SK-N-SH (cell line): ENCODE measurements around the gene ACOXL. TPM values are rescaled to one million over a fixed set of nuclear protein-coding genes. Genes with fewer than 3 reads are reported as not detected.
A peak's percentile ranks its signal among the peaks of the same experiment; 100 is the strongest.

Experiments used
- CTCF ChIA-PET: fragments of 300-600, 350-600 bp; formaldehyde crosslinking; extraction: SDS; loops from one replicate; lab custom pipeline; 2021; lab: Yijun Ruan, JAX
- POLR2A ChIA-PET: fragments of 350-600 bp; sonication (Branson Sonifier 250); formaldehyde crosslinking; extraction: SDS; loops from one replicate; lab custom pipeline; 2020; ENCODE audit warnings: antibody characterized with exemption, inconsistent platforms; lab: Yijun Ruan, JAX
- DNase-seq: peaks from one replicate; pipeline ENCODE4 v3.0.0; 2012
- H2AFZ ChIP-seq: fragments of 200-600 bp; sonication (generic); 2 replicates; pipeline ENCODE4 v1.8.1; 2016; ENCODE audit warnings: antibody characterized with exemption, mild to moderate bottlenecking, low read depth
- H3F3A ChIP-seq: fragments of 200-600 bp; sonication (generic); replicated peaks from 2 replicates; pipeline ENCODE3; 2016; ENCODE audit warnings: antibody characterized with exemption, mild to moderate bottlenecking; ENCODE audit not compliant: insufficient read depth
- H3K27ac ChIP-seq, 2 experiments: fragments of 200-500 bp in 1 of 2; fragments of 200-600 bp in 1 of 2; sonication (Bioruptor generic) in 1 of 2; sonication (generic), shearing (Covaris generic) in 1 of 2; 2 replicates each; pipeline versions ENCODE4 v1.5.1 to v1.6.1; 2014 to 2016; ENCODE audit warnings: low read depth in 2 of 2, inconsistent platforms in 1 of 2, low read length in 1 of 2, mild to moderate bottlenecking in 1 of 2, mixed read lengths in 1 of 2
- H3K27me3 ChIP-seq: fragments of 200-600 bp; sonication (generic), shearing (Covaris generic); 2 replicates; pipeline ENCODE4 v1.6.1; 2016; ENCODE audit warnings: mixed run types; ENCODE audit not compliant: insufficient read depth
- H3K36me3 ChIP-seq, 2 experiments: fragments of 200-500 bp in 1 of 2; fragments of 200-600 bp in 1 of 2; sonication (Bioruptor generic) in 1 of 2; sonication (generic) in 1 of 2; replicated peaks in 1 of 2; 2 replicates each; pipeline versions ENCODE3 to v1.5.1; 2014 to 2016; ENCODE audit warnings: low read length in 1 of 2, mild to moderate bottlenecking in 1 of 2; ENCODE audit not compliant: insufficient read depth in 2 of 2, control insufficient read depth in 1 of 2
- H3K4me1 ChIP-seq, 2 experiments: fragments of 200-500 bp in 1 of 2; fragments of 200-600 bp in 1 of 2; sonication (Bioruptor generic) in 1 of 2; sonication (generic), shearing (Covaris generic) in 1 of 2; 2 replicates each; pipeline versions ENCODE4 v1.5.1 to v1.6.1; 2014 to 2016; ENCODE audit warnings: low read depth in 1 of 2, low read length in 1 of 2, mixed run types in 1 of 2; ENCODE audit not compliant: insufficient read depth in 2 of 2, control insufficient read depth in 1 of 2
- H3K4me2 ChIP-seq: fragments of 200-600 bp; sonication (generic), shearing (Covaris generic); 2 replicates; pipeline ENCODE4 v1.6.1; 2017; ENCODE audit warnings: mixed run types
- H3K4me3 ChIP-seq, 2 experiments: fragments of 200-500 bp in 1 of 2; fragments of 200-600 bp in 1 of 2; sonication (Bioruptor generic) in 1 of 2; sonication (generic), shearing (Covaris generic) in 1 of 2; 2 replicates each; pipeline versions ENCODE4 v1.5.1 to v1.8.1; 2014 to 2016; ENCODE audit warnings: low read depth in 2 of 2, inconsistent platforms in 1 of 2, low read length in 1 of 2, mild to moderate bottlenecking in 1 of 2, mixed read lengths in 1 of 2, moderate library complexity in 1 of 2
- H3K79me2 ChIP-seq: fragments of 200-600 bp; sonication (generic); 2 replicates; pipeline ENCODE4 v1.8.1; 2017; ENCODE audit warnings: mild to moderate bottlenecking; ENCODE audit not compliant: insufficient read depth
- H3K9ac ChIP-seq: fragments of 200-600 bp; sonication (generic); 2 replicates; pipeline ENCODE4 v1.6.1; 2017; ENCODE audit warnings: mixed run types
- H3K9me2 ChIP-seq: fragments of 200-600 bp; sonication (generic); 2 replicates; pipeline ENCODE4 v1.6.1; 2017; ENCODE audit warnings: mixed run types
- H3K9me3 ChIP-seq: fragments of 200-600 bp; sonication (generic); 2 replicates; pipeline ENCODE4 v1.6.1; 2017; ENCODE audit warnings: mixed run types, mild to moderate bottlenecking, moderate library complexity
- H4K20me1 ChIP-seq: fragments of 200-600 bp; sonication (generic); 2 replicates; pipeline ENCODE4 v1.6.1; 2017; ENCODE audit warnings: mild to moderate bottlenecking, mixed run types; ENCODE audit not compliant: insufficient read depth
- CHD2 ChIP-seq: fragments of 150-350 bp; IDR thresholded peaks from 2 replicates; pipeline ENCODE4 v1.6.1; 2018; ENCODE audit warnings: low read length; ENCODE audit not compliant: partially characterized antibody
- ELF1 ChIP-seq: IDR thresholded peaks from 2 replicates; pipeline ENCODE4 v1.4.0; 2012
- EP300 ChIP-seq, 2 experiments: IDR thresholded peaks; 2 replicates each; pipeline versions ENCODE4 v1.4.0 to v1.6.1; 2012; ENCODE audit warnings: borderline replicate concordance in 1 of 2, low read depth in 1 of 2, low read length in 1 of 2
- EZH2phosphoT487 ChIP-seq: fragments of 200-600 bp; sonication (generic); IDR thresholded peaks from 2 replicates; pipeline ENCODE4 v1.6.1; 2017; ENCODE audit warnings: low read depth, mixed run types, mild to moderate bottlenecking, antibody characterized with exemption, moderate library complexity, borderline replicate concordance
- FOSL2 ChIP-seq: IDR thresholded peaks from 2 replicates; pipeline ENCODE4 v1.4.0; 2012; ENCODE audit warnings: low read depth, mild to moderate bottlenecking, moderate library complexity, borderline replicate concordance
- FOXJ3 ChIP-seq: sonication (generic); formaldehyde crosslinking; IDR thresholded peaks from 2 replicates; pipeline ENCODE4 v1.5.1; 2020; ENCODE audit warnings: mild to moderate bottlenecking, missing genetic modification reagents
- GATA2 ChIP-seq: sonication (generic); formaldehyde crosslinking; IDR thresholded peaks from 2 replicates; pipeline ENCODE4 v1.5.0; 2020; ENCODE audit warnings: mild to moderate bottlenecking, missing genetic modification reagents
- IRF3 ChIP-seq: fragments of 150-350 bp; IDR thresholded peaks from 2 replicates; pipeline ENCODE4 v1.6.1; 2016; ENCODE audit warnings: mild to moderate bottlenecking, low read depth, low read length
- JUND ChIP-seq: IDR thresholded peaks from 2 replicates; pipeline ENCODE4 v1.4.0; 2012
- MAX ChIP-seq: IDR thresholded peaks from 2 replicates; pipeline ENCODE4 v1.4.0; 2012; ENCODE audit warnings: low read depth
- MXI1 ChIP-seq: IDR thresholded peaks from 2 replicates; pipeline ENCODE4 v1.6.1; 2012; ENCODE audit warnings: mild to moderate bottlenecking, low read depth, low read length, improper control_type of control experiment
- NFIC ChIP-seq: IDR thresholded peaks from 2 replicates; pipeline ENCODE4 v1.4.0; 2012; ENCODE audit warnings: borderline replicate concordance
- NRF1 ChIP-seq: IDR thresholded peaks from 2 replicates; pipeline ENCODE4 v1.6.1; 2012; ENCODE audit warnings: low read depth, mild to moderate bottlenecking, low read length
- RAD21 ChIP-seq: IDR thresholded peaks from 2 replicates; pipeline ENCODE4 v1.6.1; 2012; ENCODE audit warnings: mild to moderate bottlenecking, low read length
- RCOR1 ChIP-seq: fragments of 150-350 bp; IDR thresholded peaks from 2 replicates; pipeline ENCODE4 v1.6.1; 2017; ENCODE audit warnings: antibody characterized with exemption, low read length
- REST ChIP-seq: IDR thresholded peaks from 2 replicates; pipeline ENCODE4 v1.6.1; 2012; ENCODE audit warnings: mild to moderate bottlenecking, low read depth, low read length, moderate library complexity
- RXRA ChIP-seq: IDR thresholded peaks from 2 replicates; pipeline ENCODE4 v1.4.0; 2012; ENCODE audit warnings: low read depth, mild to moderate bottlenecking, borderline replicate concordance
- SIN3A ChIP-seq: IDR thresholded peaks from 2 replicates; pipeline ENCODE4 v1.6.1; 2012; ENCODE audit warnings: low read depth, mild to moderate bottlenecking, low read length, moderate library complexity, borderline replicate concordance
- SMC3 ChIP-seq: IDR thresholded peaks from 2 replicates; pipeline ENCODE4 v1.6.1; 2012; ENCODE audit warnings: low read depth, low read length, improper control_type of control experiment
- TAF1 ChIP-seq: IDR thresholded peaks from 2 replicates; pipeline ENCODE4 v1.6.1; 2012; ENCODE audit warnings: low read depth, mild to moderate bottlenecking, low read length, moderate library complexity, borderline replicate concordance
- TCF12 ChIP-seq: IDR thresholded peaks from 2 replicates; pipeline ENCODE4 v1.4.0; 2012
- TEAD4 ChIP-seq: IDR thresholded peaks from 2 replicates; pipeline ENCODE4 v1.4.0; 2012; ENCODE audit warnings: mild to moderate bottlenecking, borderline replicate concordance; ENCODE audit not compliant: insufficient read depth
- USF1 ChIP-seq: IDR thresholded peaks from 2 replicates; pipeline ENCODE4 v1.4.0; 2012; ENCODE audit warnings: low read depth, borderline replicate concordance
- USF2 ChIP-seq: fragments of 150-350 bp; IDR thresholded peaks from 2 replicates; pipeline ENCODE4 v1.6.1; 2017; ENCODE audit warnings: antibody characterized with exemption, low read length, low read depth, borderline replicate concordance
- YY1 ChIP-seq: IDR thresholded peaks from 2 replicates; pipeline ENCODE4 v1.4.0; 2012; ENCODE audit warnings: low read depth, mild to moderate bottlenecking
- WGBS: methylation state at CpG from one replicate; pipeline ENCODE4 v1.1.6; 2017; ENCODE audit warnings: low lambda C conversion rate; 5-methylcytosine and 5-hydroxymethylcytosine counted together
- polyA plus RNA-seq, 3 experiments: library from polyadenylated mRNA; depleted of rRNA; stranded (reverse); fragments of >200 nt; gene quantifications; 2 replicates each; pipeline ENCODE4 v1.2.3, GENCODE V29; 2012

Gene ACOXL
- polyA plus RNA-seq, 1 of the 3 experiments (the other 2 are of a cell fraction): not detected

GRCh38 chr2:110837446-110838409, 105.4 kb downstream of the ACOXL start:
- Histone ChIP-seq H3K27ac (peak overlapping the region in 1 of 2 experiments; percentile 39; a peak in 1 of 4 replicates), H3F3A (no peaks in the 10 kb centered on the region), H3K27me3 (peaks cover 26% of the 10 kb centered on the region; the same call in 1 of the 2 replicates), H4K20me1 (no peaks in the 10 kb centered on the region), H3K79me2 (no peaks in the 10 kb centered on the region), H3K4me1 (peaks cover 0 to 28% of the 10 kb centered on the region in 2 experiments; a peak in 2 of 4 replicates), H3K36me3 (no peaks in the 10 kb centered on the region), H2AFZ (no peak overlapping the region), H3K9ac (no peak overlapping the region), H3K9me2 (no peaks in the 10 kb centered on the region), H3K4me3 (no peak overlapping the region), H3K9me3 (no peaks in the 10 kb centered on the region), H3K4me2 (no peak overlapping the region)
- ChIA-PET CTCF (interaction anchor here (0.6 to 3.6 kb wide), 4 partner anchors 10 to 62 kb away, joined by 3 to 13 read pairs (median 6); no protein-coding TSS in a partner anchor), POLR2A (interaction anchor here (1.0 kb wide), 1 partner anchor 283 kb away, joined by 3 read pairs; the partner anchor contains the start of gene BCL2L11)
- DNase-seq: peak; percentile 49
- TF ChIP-seq USF1 (no peak), NFIC (no peak), YY1 (no peak), NRF1 (no peak), MXI1 (no peak), TAF1 (no peak), MAX (no peak), EZH2phosphoT487 (no peak), TCF12 (no peak), GATA2 (CRISPR knock-in tag) (no peak), TEAD4 (no peak), CHD2 (peak; percentile 44), FOSL2 (no peak), SIN3A (no peak), ELF1 (no peak), JUND (no peak), RAD21 (no peak), RXRA (no peak), RCOR1 (0 out of 2 replicates have a peak, but pooled peaks have one; percentile 12), SMC3 (no peak), USF2 (no peak), IRF3 (no peak), EP300 (IDR thresholded peaks at IDR 0.05; ENCODE audit: borderline replicate concordance in 1 of 2, low read depth in 1 of 2, low read length in 1 of 2) (peak in 1 of 2 experiments; percentile 50; a peak in 1 of 4 replicates), FOXJ3 (no peak), REST (no peak)
- WGBS: 33% methylated on average over 13 of the region's 13 CpGs
